K562 (cell line): Measurements from ENCODE around the gene PDCD11. TPM values are rescaled to one million over a fixed set of nuclear protein-coding genes. Genes with fewer than 3 reads are reported as not detected.

ENCODE experiments used
- AFF1 ChIP-seq, 2 experiments: fragments of 450-650 bp; IDR thresholded peaks; 2 replicates each; pipeline ENCODE4 v1.6.1; 2018; ENCODE audit warnings: mild to moderate bottlenecking in 2 of 2, low read depth in 1 of 2; ENCODE audit not compliant: partially characterized antibody in 2 of 2
- ETV5 ChIP-seq: sonication (generic); formaldehyde crosslinking; IDR thresholded peaks from 2 replicates; pipeline ENCODE4 v1.4.0; 2020; ENCODE audit warnings: low read depth, mild to moderate bottlenecking, missing genetic modification reagents
- RFX7 ChIP-seq: fragments of 250-450 bp; sonication (Bioruptor Pico); IDR thresholded peaks from 2 replicates; pipeline ENCODE4 v1.5.1; 2021; ENCODE audit warnings: mild to moderate bottlenecking
- ZBTB26 ChIP-seq: fragments of 450-650 bp; formaldehyde crosslinking; IDR thresholded peaks from 2 replicates; pipeline ENCODE4 v1.4.0; 2022; ENCODE audit warnings: missing genetic modification characterization
- ZNF175 ChIP-seq: fragments of 200-800 bp; sonication (Bioruptor generic); IDR thresholded peaks from 2 replicates; pipeline ENCODE4 v1.6.1; 2016; ENCODE audit warnings: low read depth, mild to moderate bottlenecking, missing genetic modification characterization, missing compliant biosample characterization
- ZNF512 ChIP-seq: IDR thresholded peaks from 2 replicates; pipeline ENCODE4 v1.6.1; 2016; ENCODE audit warnings: missing genetic modification characterization, missing compliant biosample characterization
- polyA plus RNA-seq, 8 experiments: library from polyadenylated mRNA; depleted of rRNA in 4 of 8; stranded (reverse) in 5 of 8; unstranded in 3 of 8; fragments of >200 nt; fragmentation: Nextera tagmentation in 2 of 8; fragmentation: Illumina TruSeq in 1 of 8; extraction: Ambion mirVana in 2 of 8; extraction: Trizol in 1 of 8; gene quantifications; 2 replicates each; pipeline versions ENCODE4 v1.2.1 to v1.2.3, GENCODE V29; 2011 to 2014; ENCODE audit warnings: inconsistent platforms in 1 of 8, missing spikeins in 1 of 8
- total RNA-seq, 7 experiments: library from RNA; depleted of rRNA in 6 of 7; stranded (reverse); fragments of >200 nt in 6 of 7; fragmentation: Illumina TruSeq in 2 of 7; extraction: Trizol in 2 of 7; gene quantifications; 2 replicates each; pipeline versions ENCODE4 v1.2.1 to v1.2.3, GENCODE V29; 2011 to 2021; ENCODE audit warnings: low replicate concordance in 1 of 7

PDCD11 gene
- total and polyA plus RNA-seq, 9 of the 15 experiments (the other 6 are each of a cell fraction or from before 2014, with no cell fraction given) = 14.8 to 73.8 (median 50.0) TPM

GRCh38 chr10:103445767-103446567, 49.5 kb downstream of the PDCD11 start (continued):
- TF ChIP-seq AFF1 (IDR thresholded peaks at IDR 0.05; ENCODE audit: low read depth in 1 of 2, partially characterized antibody in 2 of 2) (no peak), ZBTB26 (CRISPR knock-in tag) (no peak), ZNF512 (tag) (no peak), ETV5 (no peak), ZNF175 (CRISPR knock-in tag) (no peak), RFX7 (no peak)
